Measurements from ENCODE around the gene RNASE8. TPM values are rescaled to one million over a fixed set of nuclear protein-coding genes. Genes with fewer than 3 reads are reported as not detected.

RNASE8 gene
- total and polyA plus RNA-seq, 2 of the 4 experiments (the other 2 are of a cell fraction): not detected

DNA sequence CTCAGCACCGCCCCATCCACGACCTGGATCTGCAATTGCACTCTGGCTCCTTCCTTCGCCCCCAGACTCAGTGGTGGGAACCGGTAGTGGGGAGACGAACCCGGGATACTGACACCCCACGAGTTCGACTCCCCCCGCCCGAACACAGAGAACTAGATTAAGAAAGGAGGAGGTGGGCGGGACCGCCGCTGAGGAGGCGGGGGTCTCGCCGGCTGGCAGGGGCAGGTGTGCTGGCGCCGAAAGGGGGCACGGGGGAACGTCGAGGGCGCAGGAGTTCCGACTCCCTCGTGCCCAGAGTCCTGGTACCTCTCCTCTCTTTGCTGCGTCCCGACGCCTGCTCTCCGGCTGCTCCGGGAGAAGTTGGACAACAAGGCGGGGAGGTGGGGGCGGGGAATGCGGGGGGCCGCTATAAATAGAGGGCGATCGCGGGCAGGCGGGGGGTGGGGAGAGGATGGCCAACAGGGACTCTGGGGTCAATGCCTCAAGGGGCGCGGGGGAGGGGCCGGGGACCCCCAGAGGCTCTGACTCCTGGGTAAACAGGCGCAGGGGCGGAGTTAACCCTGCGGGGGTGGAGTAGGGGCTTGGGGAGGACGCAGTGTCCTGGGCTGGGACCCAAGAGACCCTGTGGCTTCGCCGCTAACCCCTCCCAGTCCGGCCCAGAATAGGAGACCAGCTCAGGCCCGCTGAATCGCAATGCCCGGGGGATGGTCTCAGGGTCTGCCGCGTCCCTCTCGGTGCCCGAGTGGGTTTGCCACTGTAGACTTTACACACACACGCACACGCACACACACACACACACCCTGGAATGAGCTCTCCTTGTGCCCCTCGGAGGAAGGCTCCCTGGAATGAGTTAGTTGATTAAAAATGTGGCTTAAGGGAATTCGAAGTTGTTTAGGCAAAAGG is 32.0 kb upstream of the RNASE8 start:
- no peak overlapping the region for H2BK5ac ChIP-seq (ENCODE audit: low read depth, low read length, poor library complexity, severe bottlenecking)
- 0% methylated on average over 11 of the region's 58 CpGs; no CpG with 5 or more reads in 1 of the 2 experiments for WGBS, 2 experiments (ENCODE audit: extremely low coverage in 2 of 2, insufficient read length in 1 of 2)
- no TSS peak for BruUV-seq (replicated peaks)

More for the DNA sequence above, 32.0 kb upstream of the RNASE8 start:
- Histone ChIP-seq H2BK15ac (ENCODE audit: low read depth, low read length) (no peak overlapping the region; the same call in 2 of the 3 replicates), H2AFZ (replicated peaks; ENCODE audit: low read length, poor library complexity) (peak overlapping the region; percentile 78), H3K27ac (ENCODE audit: insufficient read depth, low read length) (no peak overlapping the region), H3K9me1 (ENCODE audit: insufficient read depth, low read length) (no peaks in the 10 kb centered on the region), H3K23ac (ENCODE audit: low read depth, low read length) (no peak overlapping the region), H3K4ac (ENCODE audit: low read depth, low read length) (no peak overlapping the region), H3K9ac (ENCODE audit: low read depth, low read length) (peak overlapping the region; percentile 6; the same call in 1 of the 2 replicates), H3K14ac (replicated peaks; ENCODE audit: low read depth, low read length) (no peak overlapping the region), H4K91ac (ENCODE audit: insufficient read depth, low read depth, low read length) (no peak overlapping the region), H4K8ac (ENCODE audit: low read depth in 2 of 2, low read length in 2 of 2) (no peak overlapping the region), H3K9me3 (ENCODE audit: control insufficient read depth, insufficient read depth, low read length) (no peaks in the 10 kb centered on the region), H3K18ac (ENCODE audit: low read depth, low read length) (no peak overlapping the region), H3K36me3 (ENCODE audit: control insufficient read depth, insufficient read depth, low read length) (no peaks in the 10 kb centered on the region), H4K20me1 (ENCODE audit: insufficient read depth, low read length) (no peaks in the 10 kb centered on the region), H3K4me3 (ENCODE audit: insufficient read depth, low read depth, low read length) (peak overlapping the region; percentile 24), H3K27me3 (ENCODE audit: control insufficient read depth, insufficient read depth, low read length) (peaks cover 63% of the 10 kb centered on the region), H3K4me2 (ENCODE audit: low read depth, low read length) (peak overlapping the region; percentile 68), H2BK120ac (ENCODE audit: low read depth, low read length) (no peak overlapping the region), H2BK20ac (ENCODE audit: low read depth, low read length) (no peak overlapping the region), H3K4me1 (ENCODE audit: control insufficient read depth, insufficient read depth, low read length) (no peaks in the 10 kb centered on the region), H4K5ac (ENCODE audit: low read depth, low read length) (no peak overlapping the region), H3K79me1 (ENCODE audit: low read depth in 1 of 2, low read length in 2 of 2) (no peaks in the 10 kb centered on the region), H2AK5ac (ENCODE audit: low read depth, low read length) (no peak overlapping the region), H2AK9ac (replicated peaks; ENCODE audit: low read depth, low read length, poor library complexity) (peak overlapping the region; percentile 75), H3K56ac (ENCODE audit: extremely low read depth, insufficient read depth, low read length) (no peak overlapping the region)
- no peak for TF ChIP-seq MAFK (IDR thresholded peaks at IDR 0.05; ENCODE audit: low read depth, low read length)
- POLR2A ChIA-PET (ENCODE audit: unreplicated experiment): interaction anchor here (0.6 kb wide), 1 partner anchor 70 kb away, joined by 3 read pairs; no protein-coding TSS in a partner anchor
- dilution Hi-C loops (cut with HindIII; ENCODE audit: low sequenced_read_pairs, unreplicated experiment): no loop called here
- peak; percentile 40 for ATAC-seq (ENCODE audit: low read depth)
- CTCF ChIA-PET: interaction anchor here (1.0 kb wide), 1 partner anchor 11 kb away, joined by 4 read pairs; no protein-coding TSS in a partner anchor
- DNase-seq: no peak
- in situ Hi-C loops (cut with MboI; ENCODE audit: low sequenced_read_pairs): no loop called here
- intact Hi-C loops (cut with micrococcal nuclease): no loop called here
